SK-N-MC (cell line): ENCODE measurements around the gene VSTM5.

Experiments
- EZH2 ChIP-seq: fragments of 200-600 bp; sonication (generic); IDR thresholded peaks from one replicate; pipeline ENCODE4 v1.6.1; 2017; ENCODE audit warnings: antibody characterized with exemption
- FOXP2 ChIP-seq: optimal IDR thresholded peaks from 2 replicates; pipeline ENCODE3; 2011; ENCODE audit warnings: mild to moderate bottlenecking, moderate library complexity; ENCODE audit not compliant: insufficient read depth; ENCODE audit errors: extremely low read length, control extremely low read depth
- POLR2AphosphoS5 ChIP-seq: IDR thresholded peaks from 2 replicates; pipeline ENCODE4 v1.6.1; 2012; ENCODE audit warnings: mild to moderate bottlenecking, low read depth, low read length, borderline replicate concordance

- no peak for TF ChIP-seq EZH2
- TF ChIP-seq POLR2AphosphoS5 = no peak
- no peak for TF ChIP-seq FOXP2
Measured at GRCh38 chr11:93869830-93870229, 19.4 kb upstream of the VSTM5 start.
